ENCODE data around the gene CTSH.
"Not testable (repeated sequence)": the region's sequence is repeated elsewhere in the genome, so short reads cannot be mapped to it uniquely, and the experiment has no call there.

CTSH gene

GRCh38 chr15:78925076-78925624 lies 19.7 kb downstream of the CTSH start:
- DNase-seq (ENCODE audit: insufficient read length, low spot score) = no peak
- FAIRE-seq = no peak

DNA sequence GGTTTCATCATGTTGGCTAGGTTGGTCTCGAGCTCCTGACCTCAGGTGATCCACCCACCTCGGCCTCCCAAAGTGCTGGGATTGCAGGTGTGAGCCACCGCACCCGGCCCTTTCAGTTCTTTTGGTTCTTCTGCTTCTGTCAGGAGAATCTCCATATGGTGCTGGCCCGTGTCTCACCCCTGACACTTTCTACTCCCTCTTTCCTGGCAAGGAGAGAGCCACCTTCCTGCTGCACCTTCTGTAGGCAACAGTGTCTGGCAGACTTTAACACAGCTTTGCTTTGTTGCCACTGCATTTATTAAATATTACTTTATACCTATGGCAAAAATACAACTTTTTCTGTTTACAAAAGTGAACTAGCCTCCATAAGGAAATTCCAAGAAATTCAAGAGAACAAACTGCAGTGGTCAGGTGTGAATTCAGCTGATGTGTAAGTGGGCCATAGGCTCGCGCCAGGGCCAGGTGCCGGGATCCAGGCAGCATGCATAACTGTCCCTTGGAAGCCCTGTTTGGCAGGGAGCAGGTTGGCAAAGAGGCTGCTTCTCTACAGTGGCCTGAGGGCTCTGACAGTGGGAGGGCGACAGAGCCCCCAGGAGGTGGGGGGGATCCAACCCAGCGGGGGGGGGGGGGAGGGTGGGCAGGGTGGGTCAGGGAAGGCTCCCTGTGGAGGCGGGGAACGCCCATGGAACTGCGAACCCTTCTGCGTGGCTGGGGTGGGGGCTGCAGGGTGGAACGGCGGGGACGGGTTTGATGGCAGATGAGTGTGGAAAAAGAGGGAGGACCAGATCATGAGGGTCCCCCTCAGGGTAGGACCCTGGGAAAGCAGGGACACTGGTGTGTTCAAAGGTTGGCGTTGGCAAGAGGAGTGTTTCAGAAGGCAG lies 21.1 kb downstream of the CTSH start:
- DNase-seq (ENCODE audit: insufficient read length, low spot score) (no peak), FAIRE-seq (no peak)

DNA sequence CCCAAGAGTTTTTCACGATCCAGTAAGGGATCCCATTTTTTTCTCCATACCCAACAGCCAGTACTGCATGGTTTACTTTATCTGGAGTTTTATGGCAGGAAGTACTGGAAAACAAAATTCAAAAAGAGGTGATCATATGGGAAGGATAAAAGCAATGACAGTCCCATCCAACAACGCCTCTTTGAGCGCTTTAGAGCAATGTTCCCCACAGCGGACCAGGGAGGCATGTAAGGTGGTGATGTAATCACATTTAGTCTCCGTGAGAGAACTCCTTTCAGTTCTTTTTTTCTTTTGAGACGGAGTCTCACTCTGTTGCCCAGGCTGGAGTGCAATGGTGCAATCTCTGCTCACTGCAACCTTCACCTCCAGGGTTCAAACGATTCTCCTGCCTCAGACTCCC lies 21.8 kb downstream of the CTSH start:
- DNase-seq (ENCODE audit: insufficient read length, low spot score) = no peak
- FAIRE-seq = no peak

DNA sequence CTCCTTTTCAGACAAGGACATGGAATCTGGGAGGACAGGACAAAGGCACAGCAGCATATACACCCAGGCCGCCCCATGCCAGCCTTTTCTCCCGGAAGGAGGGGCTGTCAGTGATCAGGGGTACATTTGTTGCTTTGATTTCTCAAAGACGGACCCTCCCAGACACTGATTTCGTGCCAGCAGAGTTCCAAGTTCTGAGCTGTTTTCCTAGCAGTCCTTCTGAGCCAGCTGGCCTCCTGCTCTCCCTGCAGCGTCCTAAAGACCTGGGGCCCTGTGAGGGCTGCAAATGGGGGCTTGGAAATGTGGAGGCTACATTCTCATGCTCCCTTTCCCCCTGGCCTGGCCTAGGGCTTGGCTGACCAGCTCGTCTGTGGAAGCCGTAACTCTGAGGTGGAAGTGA lies 22.3 kb downstream of the CTSH start:
- no peak for FAIRE-seq

GRCh38 chr15:78921940-78922339 lies 22.9 kb downstream of the CTSH start:
- no peak for DNase-seq (ENCODE audit: insufficient read length, low spot score)
- no peak for FAIRE-seq

More for the DNA sequence above, 22.3 kb downstream of the CTSH start:
- DNase-seq (ENCODE audit: insufficient read length, low spot score) = no peak

- no peak for DNase-seq (ENCODE audit: insufficient read length, low spot score)
These were observed 23.3 kb downstream of the CTSH start for GRCh38 chr15:78921517-78921916.

GRCh38 chr15:78917888-78918287 lies 27.0 kb downstream of the CTSH start:
- no peak for DNase-seq (ENCODE audit: insufficient read length, low spot score)

More at GRCh38 chr15:78921517-78921916, 23.3 kb downstream of the CTSH start:
- FAIRE-seq = no peak

DNA sequence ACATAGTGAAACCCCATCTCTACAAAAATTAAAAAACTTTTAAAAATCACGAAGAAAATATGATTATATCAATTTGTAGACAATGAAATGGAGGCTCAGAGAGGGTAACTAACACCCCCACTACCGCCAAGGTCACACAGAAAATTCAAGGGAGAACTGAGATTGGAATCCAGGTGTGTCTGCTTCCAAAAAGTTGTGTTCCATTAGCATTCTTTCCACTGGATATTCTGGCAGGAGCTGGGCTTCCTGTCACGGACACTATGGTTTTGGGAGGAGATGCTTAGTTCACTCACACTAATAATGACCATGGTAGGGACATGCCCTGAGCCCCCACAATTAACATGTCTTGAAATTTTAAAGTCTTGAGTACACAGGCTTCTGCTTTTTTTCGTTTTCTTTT lies 28.8 kb downstream of the CTSH start:
- no peak for FAIRE-seq
- no peak for DNase-seq (ENCODE audit: insufficient read length, low spot score)

More at GRCh38 chr15:78917888-78918287, 27.0 kb downstream of the CTSH start:
- no peak for FAIRE-seq

GRCh38 chr15:78915341-78916087 lies 29.3 kb downstream of the CTSH start:
- no peak for DNase-seq (ENCODE audit: insufficient read length, low spot score)

DNA sequence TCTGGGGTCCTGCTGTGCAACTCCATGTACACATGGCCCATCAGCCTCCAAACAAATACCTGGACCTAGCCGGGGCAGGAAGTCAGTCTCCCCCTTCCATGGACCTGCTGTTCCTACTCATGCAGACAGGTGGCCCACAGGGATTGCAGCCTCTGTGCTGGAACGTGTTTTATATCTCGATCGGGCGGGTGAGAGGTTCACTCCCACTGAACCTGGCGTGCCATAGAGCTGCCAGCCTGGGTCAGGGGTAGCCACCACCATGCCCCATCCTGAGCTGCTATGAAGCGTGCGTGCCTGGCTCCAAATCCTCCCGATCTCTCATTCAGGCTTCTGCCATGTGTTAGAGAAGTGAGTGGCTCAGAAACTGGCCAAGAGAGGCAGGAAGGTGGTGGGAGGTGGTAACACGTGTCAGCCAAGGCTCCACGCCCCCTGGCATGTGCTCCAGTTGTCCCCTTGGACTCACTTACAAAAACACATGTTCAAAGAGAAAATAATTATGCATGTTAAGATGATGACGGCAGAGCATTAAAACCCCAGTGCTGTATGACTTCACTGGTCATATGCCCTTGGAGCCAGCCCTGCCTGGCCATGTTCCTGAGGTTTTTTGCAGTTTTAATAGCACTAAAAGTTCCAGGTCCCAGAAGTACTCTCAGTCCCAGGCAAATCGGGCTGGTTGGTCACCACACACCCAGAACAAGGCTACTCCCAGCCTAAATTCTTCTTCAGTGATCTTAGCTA lies 30.6 kb downstream of the CTSH start:
- DNase-seq (ENCODE audit: insufficient read length, low spot score) = no peak

More at GRCh38 chr15:78915341-78916087, 29.3 kb downstream of the CTSH start:
- FAIRE-seq = no peak

GRCh38 chr15:78913012-78913411 lies 31.8 kb downstream of the CTSH start:
- FAIRE-seq = no peak

More for the DNA sequence above, 30.6 kb downstream of the CTSH start:
- no peak for FAIRE-seq

GRCh38 chr15:78912316-78912715 lies 32.5 kb downstream of the CTSH start:
- DNase-seq (ENCODE audit: insufficient read length, low spot score) (no peak), FAIRE-seq (no peak)

More at GRCh38 chr15:78913012-78913411, 31.8 kb downstream of the CTSH start:
- DNase-seq (ENCODE audit: insufficient read length, low spot score) = no peak

DNA sequence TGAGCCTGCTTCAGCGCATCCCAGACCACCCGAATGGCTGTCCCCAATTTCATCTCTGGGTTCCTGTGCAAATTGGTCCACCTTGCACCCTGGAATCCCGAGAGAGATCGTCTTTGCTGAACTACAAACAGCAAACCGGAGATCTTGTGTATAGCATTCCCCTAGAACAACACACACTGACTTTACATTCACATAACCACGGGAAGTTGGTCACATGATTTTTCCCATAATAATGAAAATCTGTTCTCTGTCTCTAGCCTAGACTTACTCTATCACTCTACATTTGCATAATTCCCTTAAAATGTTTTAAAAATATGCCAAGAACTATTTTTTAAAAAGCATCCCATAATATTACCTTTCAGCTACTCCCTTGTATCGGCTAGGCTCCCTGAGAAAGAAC lies 34.6 kb downstream of the CTSH start:
- FAIRE-seq = no peak
- DNase-seq (ENCODE audit: insufficient read length, low spot score) = no peak

DNA sequence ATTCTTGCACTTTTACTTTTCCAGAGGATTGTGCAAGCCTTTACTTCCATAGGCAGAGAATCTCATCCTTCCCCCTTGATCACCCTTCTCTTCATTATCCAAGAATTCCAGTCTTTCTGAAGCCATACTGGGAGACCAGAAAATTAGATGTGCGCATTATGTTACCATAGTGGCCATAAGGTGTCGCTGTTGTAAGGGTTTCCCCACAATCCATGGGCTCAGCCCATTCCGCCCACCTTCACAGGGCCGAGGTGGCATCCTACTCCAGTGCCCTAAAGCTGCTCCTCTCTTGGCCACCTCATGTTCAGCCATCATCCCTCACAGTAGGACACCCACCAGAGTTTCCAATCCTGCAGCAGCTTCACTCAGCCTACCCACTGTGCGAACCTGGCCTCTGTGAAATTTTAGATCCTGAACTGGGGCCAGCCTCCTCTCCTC lies 35.0 kb downstream of the CTSH start:
- FAIRE-seq (peak; percentile 23), DNase-seq (ENCODE audit: insufficient read length, low spot score) (no peak)

- no peak for DNase-seq (ENCODE audit: insufficient read length, low spot score)
- FAIRE-seq = no peak
These were observed 35.6 kb downstream of the CTSH start for GRCh38 chr15:78909160-78909695.

DNA sequence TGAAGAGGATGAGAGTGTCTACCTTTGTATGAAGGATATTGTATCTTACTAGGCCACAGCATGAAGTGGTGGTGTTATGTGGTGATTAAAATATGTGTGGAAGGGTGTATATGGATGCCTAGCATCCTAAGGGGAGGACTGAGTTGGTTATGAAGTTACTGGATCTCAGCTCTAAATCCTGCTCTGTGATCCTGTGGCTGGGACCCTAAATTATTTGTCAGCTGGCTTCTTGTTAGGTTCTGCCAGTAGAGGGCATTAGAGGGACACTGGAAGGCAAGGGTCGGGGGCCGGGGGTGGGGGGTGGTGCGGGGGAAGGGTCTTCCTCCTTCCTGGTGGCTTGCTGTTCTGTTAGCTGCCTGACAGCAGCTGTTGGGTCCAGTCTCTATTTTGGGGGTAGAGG lies 37.3 kb downstream of the CTSH start:
- no peak for FAIRE-seq
- no peak for DNase-seq (ENCODE audit: insufficient read length, low spot score)

- no peak for DNase-seq (ENCODE audit: insufficient read length, low spot score)
- no peak for FAIRE-seq
These were observed 38.6 kb downstream of the CTSH start for GRCh38 chr15:78906316-78906620.

DNA sequence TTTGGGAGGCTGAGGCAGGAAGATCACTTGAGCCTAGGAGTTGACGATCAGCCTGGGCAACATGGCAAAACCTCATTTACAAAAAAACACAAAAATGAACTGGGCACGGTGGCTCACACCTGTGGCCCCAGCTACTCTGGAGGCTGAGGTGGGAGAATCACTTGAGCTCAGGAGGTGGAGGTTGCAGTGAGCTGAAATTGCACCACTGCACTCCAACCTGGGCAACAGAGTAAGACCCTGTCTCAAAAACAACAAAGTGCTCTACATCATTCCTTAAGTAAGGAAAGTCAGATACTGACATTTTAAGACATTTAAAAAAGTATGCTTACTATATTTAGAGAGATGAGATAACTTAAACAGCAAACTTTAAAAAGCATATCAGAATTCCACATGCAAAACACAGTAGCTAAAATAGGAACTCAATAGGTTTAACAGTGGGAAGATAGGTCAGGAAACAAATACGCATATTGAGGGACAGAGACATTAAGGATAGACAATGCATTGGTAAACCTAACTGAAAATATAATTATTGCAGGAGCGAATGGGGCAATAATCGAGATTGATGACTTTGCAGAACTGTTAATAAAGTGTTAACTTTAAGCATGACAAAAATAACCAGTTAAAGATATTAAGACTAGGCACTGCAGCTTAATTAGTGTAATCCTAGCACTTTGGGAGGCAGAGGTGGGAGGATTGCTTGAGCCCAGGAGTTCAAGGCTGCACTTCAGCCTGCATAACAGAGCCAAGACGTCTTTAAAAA lies 40.1 kb downstream of the CTSH start:
- FAIRE-seq (no peak), DNase-seq (ENCODE audit: insufficient read length, low spot score) (no peak)

GRCh38 chr15:78902281-78903032 lies 42.4 kb downstream of the CTSH start:
- DNase-seq (ENCODE audit: insufficient read length, low spot score); FAIRE-seq: not testable (repeated sequence)

Data from GM19239 (cell line).